Measurements from ENCODE around the gene MAP3K1. TPM values are rescaled to one million over a fixed set of nuclear protein-coding genes. Genes with fewer than 3 reads are reported as not detected.

Gene MAP3K1
- total and polyA plus RNA-seq, 7 donors = 3.0 to 12.5 (median 8.4) TPM

- 1% methylated on average over 19 of the region's 19 CpGs for WGBS, 2 donors
- Histone ChIP-seq H3K27me3 (no peaks in the 10 kb centered on the region), H3K36me3 (no peaks in the 10 kb centered on the region), H3K4me3 (peak overlapping the region; percentile 54 to 73 (median 69)), H3K27ac (peak overlapping the region; percentile 90 to 98 (median 96)), H3K9me3 (no peaks in the 10 kb centered on the region), H3K4me1 (peaks cover 0 to 9% (median 7%) of the 10 kb centered on the region in 4 donors)
- intact Hi-C loops (cut with DNase I) = loop anchor here (2.0 to 10.0 kb wide), 4 partner anchors 92 to 914 kb away; partner anchors contain the start of genes IL6ST and MAP3K1
- TF ChIP-seq POLR2A (IDR thresholded peaks at IDR 0.05) (no peak), POLR2AphosphoS5 (IDR thresholded peaks at IDR 0.05) (no peak), EP300 (IDR thresholded peaks at IDR 0.05) (no peak), CTCF (IDR thresholded peaks at IDR 0.05) (no peak)
- DNase-seq = no peak
Measured at GRCh38 chr5:56908942-56909293, 93.6 kb downstream of the MAP3K1 start.

- H3K27ac ChIP-seq = peak within 1 kb of the TSS; percentile 90 to 98 (median 96)
- TF ChIP-seq POLR2AphosphoS5 (IDR thresholded peaks at IDR 0.05) (peak; percentile 73 to 88 (median 84)), CTCF (IDR thresholded peaks at IDR 0.05) (no peak), EP300 (IDR thresholded peaks at IDR 0.05) (no peak), POLR2A (IDR thresholded peaks at IDR 0.05) (peak; percentile 68 to 69)
- H3K9me3 ChIP-seq = no peaks in the 10 kb centered on the region
- no peaks in the 10 kb centered on the region for H3K27me3 ChIP-seq
- H3K36me3 ChIP-seq = no peaks in the 10 kb centered on the region
- intact Hi-C loops (cut with DNase I) = loop anchor here (1.0 to 10.0 kb wide), 6 partner anchors 42 to 1548 kb away; partner anchors contain the start of genes IL6ST and MAP3K1
- peak within 1 kb of the TSS; percentile 54 to 73 (median 69) for H3K4me3 ChIP-seq
- peaks cover 0 to 9% (median 7%) of the 10 kb centered on the region in 4 donors for H3K4me1 ChIP-seq
- peak; percentile 99 for DNase-seq
- WGBS, 2 donors = 0% methylated on average over 84 of the region's 84 CpGs
Measured at GRCh38 chr5:56909294-56910209, 94.2 kb downstream of the MAP3K1 start, which contains the start of gene SETD9. Gene SETD9 (plus strand): TSS chr5:56909596. CDS start chr5:56909646, 50 bp downstream.

- 1% methylated on average over 29 of the region's 29 CpGs for WGBS, 2 donors
- Histone ChIP-seq H3K27me3 (no peaks in the 10 kb centered on the region), H3K4me3 (peak overlapping the region; percentile 54 to 73 (median 69)), H3K27ac (peak overlapping the region; percentile 90 to 98 (median 96)), H3K36me3 (no peaks in the 10 kb centered on the region), H3K4me1 (peaks cover 0 to 9% (median 7%) of the 10 kb centered on the region in 4 donors), H3K9me3 (no peaks in the 10 kb centered on the region)
- intact Hi-C loops (cut with DNase I) = loop anchor here (1.0 to 5.0 kb wide), 2 partner anchors 41 to 1547 kb away; no protein-coding TSS in a partner anchor
- peak; percentile 77 for DNase-seq
- TF ChIP-seq POLR2A (IDR thresholded peaks at IDR 0.05) (no peak), POLR2AphosphoS5 (IDR thresholded peaks at IDR 0.05) (no peak), CTCF (IDR thresholded peaks at IDR 0.05) (no peak), EP300 (IDR thresholded peaks at IDR 0.05) (no peak)
Measured at GRCh38 chr5:56910210-56910965, 95.0 kb downstream of the MAP3K1 start.

GRCh38 chr5:56913766-56914165, 98.4 kb downstream of the MAP3K1 start:
- 95 to 96% methylated on average over 3 of the region's 3 CpGs for WGBS, 2 donors
- TF ChIP-seq EP300 (IDR thresholded peaks at IDR 0.05) (no peak), POLR2AphosphoS5 (IDR thresholded peaks at IDR 0.05) (no peak), CTCF (IDR thresholded peaks at IDR 0.05) (no peak), POLR2A (IDR thresholded peaks at IDR 0.05) (no peak)

More at GRCh38 chr5:56913766-56914165, 98.4 kb downstream of the MAP3K1 start:
- intact Hi-C loops (cut with DNase I) = loop anchor here (5.0 kb wide), 1 partner anchor 1544 kb away; no protein-coding TSS in a partner anchor
- Histone ChIP-seq H3K27me3 (no peaks in the 10 kb centered on the region), H3K27ac (no peak overlapping the region), H3K4me3 (no peak overlapping the region), H3K36me3 (no peaks in the 10 kb centered on the region), H3K4me1 (peaks cover 0 to 9% (median 7%) of the 10 kb centered on the region in 4 donors), H3K9me3 (no peaks in the 10 kb centered on the region)
- no peak for DNase-seq
